ENCODE measurements around the gene SLPI.

SLPI gene

GRCh38 chr20:45221076-45221475 is 33.3 kb downstream of the SLPI start, which contains the start of gene SEMG2:
SEMG2 (plus strand) TSS chr20:45221373; CDS start chr20:45221390, 17 bp downstream.
- no peak within 1 kb of the TSS for H2AFZ ChIP-seq (ENCODE audit: low read length)
- H3K79me1 ChIP-seq (ENCODE audit: low read depth, low read length): no peaks in the 10 kb centered on the region
- no peaks in the 10 kb centered on the region for H3K9me3 ChIP-seq (replicated peaks in 1 of 2; ENCODE audit: control insufficient read depth in 2 of 2, insufficient read depth in 1 of 2, low read depth in 1 of 2, low read length in 2 of 2)
- H3K14ac ChIP-seq (ENCODE audit: low read length): no peak within 1 kb of the TSS
- no peak within 1 kb of the TSS for H4K8ac ChIP-seq (ENCODE audit: low read depth, low read length)
- H2BK5ac ChIP-seq (ENCODE audit: low read length): no peak within 1 kb of the TSS
- no peaks in the 10 kb centered on the region for H3K4me1 ChIP-seq (ENCODE audit: control insufficient read depth in 2 of 2, insufficient read depth in 1 of 2, low read depth in 1 of 2, low read length in 2 of 2)
- H3K27me3 ChIP-seq (ENCODE audit: control insufficient read depth in 3 of 3, insufficient read depth in 3 of 3, low read depth in 1 of 3, low read length in 3 of 3): no peaks in the 10 kb centered on the region
- H2BK120ac ChIP-seq (ENCODE audit: low read depth, low read length): no peak within 1 kb of the TSS
- H2BK15ac ChIP-seq (ENCODE audit: low read length): no peak within 1 kb of the TSS
- no peak within 1 kb of the TSS for H3K18ac ChIP-seq (ENCODE audit: low read length)
- H3K4me2 ChIP-seq (ENCODE audit: insufficient read depth, low read length, poor library complexity, severe bottlenecking): no peak within 1 kb of the TSS
- H3K27ac ChIP-seq (replicated peaks; ENCODE audit: low read length): no peak within 1 kb of the TSS
- no peak for DNase-seq (ENCODE audit: low spot score)
- no peak within 1 kb of the TSS for H3K23ac ChIP-seq (ENCODE audit: low read depth, low read length, poor library complexity)
- no peak within 1 kb of the TSS for H2BK12ac ChIP-seq (ENCODE audit: low read length)
- H3K9ac ChIP-seq (ENCODE audit: low read depth, low read length, poor library complexity): no peak within 1 kb of the TSS
- no peaks in the 10 kb centered on the region for H3K36me3 ChIP-seq (replicated peaks in 1 of 2; ENCODE audit: control insufficient read depth in 2 of 2, insufficient read depth in 2 of 2, low read length in 2 of 2)
- no peak within 1 kb of the TSS for H3K4ac ChIP-seq (ENCODE audit: low read length)
- WGBS, 2 donors (ENCODE audit: extremely low coverage in 2 of 2, insufficient read length in 2 of 2, insufficient replicate concordance in 1 of 2): no CpG with 5 or more reads among the region's 4 CpGs
- H4K91ac ChIP-seq (ENCODE audit: low read depth, low read length, poor library complexity): no peak within 1 kb of the TSS
- H3K4me3 ChIP-seq (ENCODE audit: low read length in 2 of 2): no peak within 1 kb of the TSS
- no peak within 1 kb of the TSS for H2AK5ac ChIP-seq (ENCODE audit: low read depth, low read length)

- Histone ChIP-seq H2BK15ac (ENCODE audit: low read length) (no peak overlapping the region), H4K91ac (ENCODE audit: low read depth, low read length, poor library complexity) (no peak overlapping the region), H3K9me3 (replicated peaks in 1 of 2; ENCODE audit: control insufficient read depth in 2 of 2, insufficient read depth in 1 of 2, low read depth in 1 of 2, low read length in 2 of 2) (no peaks in the 10 kb centered on the region), H2BK5ac (ENCODE audit: low read length) (no peak overlapping the region), H3K4me1 (ENCODE audit: control insufficient read depth in 2 of 2, insufficient read depth in 1 of 2, low read depth in 1 of 2, low read length in 2 of 2) (no peaks in the 10 kb centered on the region), H3K4me2 (ENCODE audit: insufficient read depth, low read length, poor library complexity, severe bottlenecking) (no peak overlapping the region), H3K23ac (ENCODE audit: low read depth, low read length, poor library complexity) (no peak overlapping the region), H3K36me3 (replicated peaks in 1 of 2; ENCODE audit: control insufficient read depth in 2 of 2, insufficient read depth in 2 of 2, low read length in 2 of 2) (no peaks in the 10 kb centered on the region), H3K9ac (ENCODE audit: low read depth, low read length, poor library complexity) (no peak overlapping the region), H3K14ac (ENCODE audit: low read length) (no peak overlapping the region), H3K4me3 (ENCODE audit: low read length in 2 of 2) (no peak overlapping the region), H2BK12ac (ENCODE audit: low read length) (no peak overlapping the region), H3K18ac (ENCODE audit: low read length) (no peak overlapping the region), H3K27ac (replicated peaks; ENCODE audit: low read length) (no peak overlapping the region), H3K4ac (ENCODE audit: low read length) (no peak overlapping the region), H2AK5ac (ENCODE audit: low read depth, low read length) (no peak overlapping the region), H2BK120ac (ENCODE audit: low read depth, low read length) (no peak overlapping the region), H3K79me1 (ENCODE audit: low read depth, low read length) (no peaks in the 10 kb centered on the region), H4K8ac (ENCODE audit: low read depth, low read length) (no peak overlapping the region), H2AFZ (ENCODE audit: low read length) (no peak overlapping the region), H3K27me3 (ENCODE audit: control insufficient read depth in 3 of 3, insufficient read depth in 3 of 3, low read depth in 1 of 3, low read length in 3 of 3) (no peaks in the 10 kb centered on the region)
- WGBS, 2 donors (ENCODE audit: extremely low coverage in 2 of 2, insufficient read length in 2 of 2, insufficient replicate concordance in 1 of 2): no CpG with 5 or more reads among the region's 2 CpGs
- DNase-seq (ENCODE audit: low spot score): no peak
Observed at GRCh38 chr20:45218636-45219035, 35.7 kb downstream of the SLPI start.

GRCh38 chr20:45218124-45218523 is 36.2 kb downstream of the SLPI start:
- Histone ChIP-seq H3K4me1 (ENCODE audit: control insufficient read depth in 2 of 2, insufficient read depth in 1 of 2, low read depth in 1 of 2, low read length in 2 of 2) (no peaks in the 10 kb centered on the region), H3K27ac (replicated peaks; ENCODE audit: low read length) (no peak overlapping the region), H3K18ac (ENCODE audit: low read length) (no peak overlapping the region), H2BK120ac (ENCODE audit: low read depth, low read length) (no peak overlapping the region), H2BK15ac (ENCODE audit: low read length) (no peak overlapping the region), H3K4ac (ENCODE audit: low read length) (no peak overlapping the region), H3K9ac (ENCODE audit: low read depth, low read length, poor library complexity) (no peak overlapping the region), H3K36me3 (replicated peaks in 1 of 2; ENCODE audit: control insufficient read depth in 2 of 2, insufficient read depth in 2 of 2, low read length in 2 of 2) (no peaks in the 10 kb centered on the region), H3K14ac (ENCODE audit: low read length) (no peak overlapping the region), H3K23ac (ENCODE audit: low read depth, low read length, poor library complexity) (no peak overlapping the region), H2AFZ (ENCODE audit: low read length) (no peak overlapping the region), H3K27me3 (ENCODE audit: control insufficient read depth in 3 of 3, insufficient read depth in 3 of 3, low read depth in 1 of 3, low read length in 3 of 3) (no peaks in the 10 kb centered on the region), H3K4me2 (ENCODE audit: insufficient read depth, low read length, poor library complexity, severe bottlenecking) (no peak overlapping the region), H3K4me3 (ENCODE audit: low read length in 2 of 2) (no peak overlapping the region), H4K8ac (ENCODE audit: low read depth, low read length) (no peak overlapping the region), H2BK5ac (ENCODE audit: low read length) (no peak overlapping the region), H3K79me1 (ENCODE audit: low read depth, low read length) (no peaks in the 10 kb centered on the region), H2AK5ac (ENCODE audit: low read depth, low read length) (no peak overlapping the region), H2BK12ac (ENCODE audit: low read length) (no peak overlapping the region), H4K91ac (ENCODE audit: low read depth, low read length, poor library complexity) (no peak overlapping the region), H3K9me3 (replicated peaks in 1 of 2; ENCODE audit: control insufficient read depth in 2 of 2, insufficient read depth in 1 of 2, low read depth in 1 of 2, low read length in 2 of 2) (no peaks in the 10 kb centered on the region)
- no CpG with 5 or more reads among the region's 4 CpGs for WGBS, 2 donors (ENCODE audit: extremely low coverage in 2 of 2, insufficient read length in 2 of 2, insufficient replicate concordance in 1 of 2)
- no peak for DNase-seq (ENCODE audit: low spot score)

- Histone ChIP-seq H2AK5ac (ENCODE audit: low read depth, low read length) (no peak overlapping the region), H3K79me1 (ENCODE audit: low read depth, low read length) (no peaks in the 10 kb centered on the region), H2BK5ac (ENCODE audit: low read length) (no peak overlapping the region), H3K18ac (ENCODE audit: low read length) (no peak overlapping the region), H2BK15ac (ENCODE audit: low read length) (no peak overlapping the region), H3K4ac (ENCODE audit: low read length) (no peak overlapping the region), H2BK120ac (ENCODE audit: low read depth, low read length) (no peak overlapping the region), H3K4me3 (ENCODE audit: low read length in 2 of 2) (no peak overlapping the region), H3K9ac (ENCODE audit: low read depth, low read length, poor library complexity) (no peak overlapping the region), H4K8ac (ENCODE audit: low read depth, low read length) (no peak overlapping the region), H3K4me2 (ENCODE audit: insufficient read depth, low read length, poor library complexity, severe bottlenecking) (no peak overlapping the region), H2AFZ (ENCODE audit: low read length) (no peak overlapping the region), H3K9me3 (replicated peaks in 1 of 2; ENCODE audit: control insufficient read depth in 2 of 2, insufficient read depth in 1 of 2, low read depth in 1 of 2, low read length in 2 of 2) (no peaks in the 10 kb centered on the region), H2BK12ac (ENCODE audit: low read length) (no peak overlapping the region), H3K27me3 (ENCODE audit: control insufficient read depth in 3 of 3, insufficient read depth in 3 of 3, low read depth in 1 of 3, low read length in 3 of 3) (no peaks in the 10 kb centered on the region), H4K91ac (ENCODE audit: low read depth, low read length, poor library complexity) (no peak overlapping the region), H3K4me1 (ENCODE audit: control insufficient read depth in 2 of 2, insufficient read depth in 1 of 2, low read depth in 1 of 2, low read length in 2 of 2) (no peaks in the 10 kb centered on the region), H3K27ac (replicated peaks; ENCODE audit: low read length) (no peak overlapping the region), H3K36me3 (replicated peaks in 1 of 2; ENCODE audit: control insufficient read depth in 2 of 2, insufficient read depth in 2 of 2, low read length in 2 of 2) (no peaks in the 10 kb centered on the region), H3K23ac (ENCODE audit: low read depth, low read length, poor library complexity) (no peak overlapping the region), H3K14ac (ENCODE audit: low read length) (no peak overlapping the region)
- DNase-seq (ENCODE audit: low spot score): no peak
- no CpG with 5 or more reads among the region's 3 CpGs for WGBS, 2 donors (ENCODE audit: extremely low coverage in 2 of 2, insufficient read length in 2 of 2, insufficient replicate concordance in 1 of 2)
Observed at GRCh38 chr20:45212836-45213235, 41.5 kb downstream of the SLPI start.

All from neuronal stem cell (in vitro differentiated cells).